BJ (cell line): ENCODE results near the gene GRAMD1B. TPM values are rescaled to one million over a fixed set of nuclear protein-coding genes. Genes with fewer than 3 reads are reported as not detected.
"Not testable (repeated sequence)": the region's sequence is repeated elsewhere in the genome, so short reads cannot be mapped to it uniquely, and the experiment has no call there.

Experiments
- CTCF ChIA-PET: fragments of 350-600 bp; formaldehyde crosslinking; extraction: SDS; loops from one replicate; lab custom pipeline; 2021; ENCODE audit warnings: antibody characterized with exemption, inconsistent platforms; lab: Yijun Ruan, JAX
- POLR2A ChIA-PET: fragments of 300-600 bp; sonication (Branson Sonifier 250); formaldehyde crosslinking; extraction: SDS; loops from one replicate; lab custom pipeline; 2021; ENCODE audit warnings: antibody characterized with exemption; lab: Charles Lee
- DNase-seq: peaks from one replicate; pipeline ENCODE4 v3.0.0-alpha.2; 2011; ENCODE audit warnings: low read depth
- H3K27me3 ChIP-seq: 2 replicates; pipeline ENCODE4 v1.6.0; 2011; ENCODE audit warnings: low read length; ENCODE audit not compliant: control insufficient read depth, insufficient read depth
- H3K36me3 ChIP-seq: 2 replicates; pipeline ENCODE4 v1.5.1; 2011; ENCODE audit warnings: low read length; ENCODE audit not compliant: control insufficient read depth, insufficient read depth
- H3K4me3 ChIP-seq: 2 replicates; pipeline ENCODE4 v1.5.1; 2011; ENCODE audit warnings: low read depth, mild to moderate bottlenecking, control low read depth, low read length
- polyA plus RNA-seq: library from polyadenylated mRNA; depleted of rRNA; stranded (reverse); fragments of >200 nt; gene quantifications from 2 replicates; pipeline ENCODE4 v1.2.3, GENCODE V29; 2011
- TF ChIP-seq, protein P1 (sequence below): IDR thresholded peaks from 2 replicates; pipeline ENCODE4 v1.5.1; 2011; ENCODE audit warnings: low read depth, mild to moderate bottlenecking, control low read depth, inconsistent platforms, low read length, moderate library complexity; ENCODE audit not compliant: insufficient read depth

GRAMD1B gene
- polyA plus RNA-seq, 1 experiment: 11.7 TPM

- Histone ChIP-seq H3K27me3 (no peaks in the 10 kb centered on the region), H3K4me3 (no peak overlapping the region), H3K36me3 (no peaks in the 10 kb centered on the region)
- ChIA-PET POLR2A (no interaction called here), CTCF (no interaction called here)
- DNase-seq: no peak
- TF ChIP-seq, protein P1, sequence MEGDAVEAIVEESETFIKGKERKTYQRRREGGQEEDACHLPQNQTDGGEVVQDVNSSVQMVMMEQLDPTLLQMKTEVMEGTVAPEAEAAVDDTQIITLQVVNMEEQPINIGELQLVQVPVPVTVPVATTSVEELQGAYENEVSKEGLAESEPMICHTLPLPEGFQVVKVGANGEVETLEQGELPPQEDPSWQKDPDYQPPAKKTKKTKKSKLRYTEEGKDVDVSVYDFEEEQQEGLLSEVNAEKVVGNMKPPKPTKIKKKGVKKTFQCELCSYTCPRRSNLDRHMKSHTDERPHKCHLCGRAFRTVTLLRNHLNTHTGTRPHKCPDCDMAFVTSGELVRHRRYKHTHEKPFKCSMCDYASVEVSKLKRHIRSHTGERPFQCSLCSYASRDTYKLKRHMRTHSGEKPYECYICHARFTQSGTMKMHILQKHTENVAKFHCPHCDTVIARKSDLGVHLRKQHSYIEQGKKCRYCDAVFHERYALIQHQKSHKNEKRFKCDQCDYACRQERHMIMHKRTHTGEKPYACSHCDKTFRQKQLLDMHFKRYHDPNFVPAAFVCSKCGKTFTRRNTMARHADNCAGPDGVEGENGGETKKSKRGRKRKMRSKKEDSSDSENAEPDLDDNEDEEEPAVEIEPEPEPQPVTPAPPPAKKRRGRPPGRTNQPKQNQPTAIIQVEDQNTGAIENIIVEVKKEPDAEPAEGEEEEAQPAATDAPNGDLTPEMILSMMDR: no peak
Observed at GRCh38 chr11:123458501-123458900, 28.4 kb downstream of the GRAMD1B start.

GRCh38 chr11:123460012-123460700 is 30.1 kb downstream of the GRAMD1B start:
- POLR2A ChIA-PET: no interaction called here
- Histone ChIP-seq H3K36me3 (no peaks in the 10 kb centered on the region), H3K4me3 (no peak overlapping the region), H3K27me3 (no peaks in the 10 kb centered on the region)
- TF ChIP-seq, protein P1: no peak
- no peak for DNase-seq
- CTCF ChIA-PET: interaction anchor here (1.0 kb wide), 1 partner anchor 13 kb away, joined by 3 read pairs; no protein-coding TSS in a partner anchor

DNA sequence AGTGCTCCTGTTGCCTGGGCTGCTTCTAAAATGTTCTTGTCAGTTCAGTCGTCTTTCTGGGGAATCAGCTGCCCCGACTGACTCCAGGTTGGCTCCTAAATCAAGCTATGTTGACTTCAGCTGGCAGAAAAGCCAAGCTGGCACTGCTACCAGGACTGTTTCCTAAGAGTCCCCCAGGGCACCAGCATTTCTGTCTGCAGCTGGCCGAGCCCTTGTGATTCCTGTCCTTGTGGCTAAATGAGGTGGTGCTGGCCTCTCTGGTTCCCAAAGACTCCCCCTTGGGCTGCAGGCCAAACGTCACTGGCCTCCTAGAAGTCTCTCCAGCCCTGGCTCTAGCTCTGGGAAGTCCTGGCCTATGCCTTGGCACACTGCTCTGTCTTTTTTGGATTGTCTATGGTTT is 31.1 kb downstream of the GRAMD1B start:
- Histone ChIP-seq H3K4me3 (no peak overlapping the region), H3K36me3 (no peaks in the 10 kb centered on the region), H3K27me3 (no peaks in the 10 kb centered on the region)
- CTCF ChIA-PET: interaction anchor here (0.7 to 0.9 kb wide), 2 partner anchors 53 to 54 kb away, joined by 3 to 4 read pairs; no protein-coding TSS in a partner anchor
- no peak for DNase-seq
- TF ChIP-seq, protein P1: no peak
- POLR2A ChIA-PET: no interaction called here

GRCh38 chr11:123465667-123466066 is 35.6 kb downstream of the GRAMD1B start:
- H3K27me3 ChIP-seq, H3K36me3 ChIP-seq, POLR2A ChIA-PET, H3K4me3 ChIP-seq, DNase-seq: not testable (repeated sequence)
- CTCF ChIA-PET: interaction anchor here (1.2 to 2.6 kb wide), 3 partner anchors 9 to 13 kb away, joined by 3 to 8 read pairs (median 6); no protein-coding TSS in a partner anchor

GRCh38 chr11:123466172-123466571 is 36.1 kb downstream of the GRAMD1B start:
- CTCF ChIA-PET: interaction anchor here (0.9 to 1.2 kb wide), 2 partner anchors 12 to 886 kb away, joined by 3 read pairs; no protein-coding TSS in a partner anchor
- H3K27me3 ChIP-seq, H3K36me3 ChIP-seq, H3K4me3 ChIP-seq, DNase-seq, POLR2A ChIA-PET: not testable (repeated sequence)

DNA sequence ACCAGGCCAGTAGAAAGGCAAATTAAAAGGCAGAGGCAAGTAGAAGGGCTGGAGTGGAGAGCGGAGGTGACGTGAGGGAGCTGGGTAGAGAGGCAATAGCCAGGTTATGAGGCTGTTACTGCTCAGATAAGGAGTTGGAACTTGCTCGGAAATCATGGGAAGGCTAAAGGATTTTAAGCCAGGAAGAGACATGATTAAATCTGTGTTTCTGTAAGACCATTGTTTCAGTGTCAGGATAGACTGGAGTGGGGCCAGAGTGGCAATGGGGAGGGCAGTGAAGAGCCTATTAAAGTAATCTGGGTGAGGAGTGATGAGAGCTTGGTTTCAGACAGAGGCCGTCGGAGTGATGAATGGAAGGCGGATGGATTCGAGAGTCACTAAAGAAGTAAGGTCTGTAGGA is 39.0 kb downstream of the GRAMD1B start:
- H3K36me3 ChIP-seq: no peaks in the 10 kb centered on the region
- ChIA-PET CTCF (interaction anchor here (1.1 to 2.6 kb wide), 3 partner anchors 9 to 62 kb away, joined by 3 to 13 read pairs (median 3); no protein-coding TSS in a partner anchor), POLR2A (no interaction called here)
- TF ChIP-seq, protein P1: no peak
- DNase-seq: no peak
- H3K27me3 ChIP-seq: no peaks in the 10 kb centered on the region
- no peak overlapping the region for H3K4me3 ChIP-seq
